Caki2 (cell line): ENCODE data around the gene RHOJ. TPM values are rescaled to one million over a fixed set of nuclear protein-coding genes. Genes with fewer than 3 reads are reported as not detected.
"Not testable (repeated sequence)": the region's sequence is repeated elsewhere in the genome, so short reads cannot be mapped to it uniquely, and the experiment has no call there.

ENCODE experiments used
- DNase-seq: peaks from one replicate; pipeline ENCODE4 v3.0.0-alpha.2; 2015; ENCODE audit warnings: low read depth
- in situ Hi-C: cut with HindIII; loops from 2 replicates; pipeline ENCODE4 v1.10.0; 2016; ENCODE audit warnings: low sequenced_read_pairs, low pct_unique_long_range_greater_than_20kb, mixed read lengths
- total RNA-seq: library from RNA; depleted of rRNA; stranded (reverse); fragments of >200 nt; shearing (Covaris generic); gene quantifications from 2 replicates; pipeline ENCODE4 v1.2.3, GENCODE V29; 2014; ENCODE audit warnings: low replicate concordance; rRNA removed

RHOJ gene
- total RNA-seq, result not detected in 2 replicates

- no peak for DNase-seq
- in situ Hi-C loops, result no loop called here
Measured at GRCh38 chr14:63204407-63205043, at the start of gene RHOJ. RHOJ (plus strand) TSS chr14:63204443; CDS start chr14:63204870, 427 bp downstream.

DNA sequence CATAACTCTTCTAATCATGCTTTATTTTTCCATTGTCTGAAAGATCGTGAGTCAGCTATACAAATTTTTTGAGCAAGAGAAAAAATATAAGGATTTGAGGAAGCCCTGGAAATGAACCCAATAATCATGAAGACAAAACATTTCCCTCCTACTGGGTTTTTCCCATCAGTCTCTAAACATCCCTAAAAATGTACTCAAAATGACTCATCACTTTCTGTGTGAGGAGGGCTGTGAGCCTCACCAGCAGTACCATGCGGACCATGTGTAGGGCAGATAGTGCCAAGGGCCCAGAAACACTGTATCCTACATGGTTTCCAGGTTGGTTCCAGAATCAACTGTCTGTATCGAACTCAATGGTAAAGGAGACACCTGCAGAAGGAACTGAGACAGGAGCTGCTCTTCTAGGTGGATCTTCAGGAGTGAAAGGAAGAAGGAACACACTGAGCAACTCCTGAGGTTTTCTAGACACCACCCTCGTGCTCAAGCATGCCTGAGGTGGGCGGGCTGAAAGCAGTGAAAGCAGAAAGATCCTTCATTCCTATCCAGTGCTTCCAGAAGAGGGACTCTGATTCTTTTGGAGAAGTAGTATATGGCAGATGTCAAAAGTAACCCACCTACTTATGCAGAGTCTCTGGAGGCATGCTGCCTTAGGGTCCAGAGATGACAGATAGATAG lies 48.6 kb upstream of the RHOJ start:
- DNase-seq, result peak; percentile 22
- in situ Hi-C loops, result no loop called here

- in situ Hi-C loops, result no loop called here
Measured at GRCh38 chr14:63157195-63157594, 47.0 kb upstream of the RHOJ start.

DNA sequence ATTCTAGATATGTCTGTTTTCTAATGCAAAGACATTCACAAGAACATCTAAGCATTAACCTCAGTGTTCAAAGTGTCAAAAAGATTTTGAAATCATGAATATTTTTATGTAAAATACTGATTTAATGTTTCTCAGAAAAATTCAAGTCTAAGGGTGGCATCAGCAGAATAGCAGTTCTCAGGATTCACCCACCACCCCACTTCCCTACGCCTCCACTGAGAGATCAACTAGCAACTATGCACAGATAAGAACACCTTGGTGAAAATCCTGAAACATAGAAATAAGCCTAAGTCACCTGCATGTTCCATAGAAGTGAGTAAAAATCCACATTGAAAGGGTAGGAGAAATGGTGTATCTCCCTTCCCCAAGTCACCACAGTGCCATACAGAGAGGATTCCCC lies 40.9 kb upstream of the RHOJ start:
- in situ Hi-C loops, result no loop called here
- DNase-seq, result no peak

More at GRCh38 chr14:63157195-63157594, 47.0 kb upstream of the RHOJ start:
- DNase-seq, result no peak

- DNase-seq, result no peak
- in situ Hi-C loops, result no loop called here
Measured at GRCh38 chr14:63164108-63164683, 40.0 kb upstream of the RHOJ start.

DNA sequence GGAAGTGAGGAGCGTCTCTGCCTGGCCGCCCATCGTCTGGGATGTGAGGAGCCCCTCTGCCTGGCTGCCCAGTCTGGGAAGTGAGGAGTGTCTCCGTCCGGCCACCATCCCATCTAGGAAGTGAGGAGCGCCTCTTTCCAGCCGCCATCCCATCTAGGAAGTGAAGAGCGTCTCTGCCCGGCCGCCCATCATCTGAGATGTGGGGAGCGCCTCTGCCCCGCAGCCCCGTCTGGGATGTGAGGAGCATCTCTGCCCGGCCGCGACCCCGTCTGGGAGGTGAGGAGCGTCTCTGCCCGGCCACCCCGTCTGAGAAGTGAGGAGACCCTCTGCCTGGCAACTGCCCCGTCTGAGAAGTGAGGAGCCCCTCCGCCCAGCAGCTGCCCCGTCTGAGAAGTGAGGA lies 39.0 kb upstream of the RHOJ start:
- DNase-seq, in situ Hi-C loops: not testable (repeated sequence)

GRCh38 chr14:63167044-63167443 lies 37.2 kb upstream of the RHOJ start:
- no peak for DNase-seq
- in situ Hi-C loops, result no loop called here

DNA sequence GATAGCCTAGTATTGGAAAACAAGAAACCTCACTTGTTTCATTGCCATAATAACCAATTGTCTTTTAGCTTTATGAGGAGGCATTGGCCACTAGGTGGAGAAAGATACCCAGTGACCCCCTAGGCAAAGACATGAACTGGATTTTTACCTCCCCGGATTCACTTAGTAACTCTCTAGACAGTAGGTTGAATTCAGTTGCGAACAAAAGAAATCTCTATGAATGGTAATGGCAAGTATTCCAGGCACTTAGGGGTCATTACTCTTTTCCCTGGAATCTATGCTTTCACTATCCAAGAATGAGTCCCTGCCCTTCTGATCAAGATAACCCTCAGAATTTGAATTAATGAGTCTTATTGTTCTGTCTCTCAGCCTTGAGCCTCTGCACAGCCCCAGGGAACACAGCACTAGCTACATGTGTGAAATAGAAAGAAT lies 29.5 kb upstream of the RHOJ start:
- DNase-seq, result peak; percentile 2
- in situ Hi-C loops, result no loop called here

DNA sequence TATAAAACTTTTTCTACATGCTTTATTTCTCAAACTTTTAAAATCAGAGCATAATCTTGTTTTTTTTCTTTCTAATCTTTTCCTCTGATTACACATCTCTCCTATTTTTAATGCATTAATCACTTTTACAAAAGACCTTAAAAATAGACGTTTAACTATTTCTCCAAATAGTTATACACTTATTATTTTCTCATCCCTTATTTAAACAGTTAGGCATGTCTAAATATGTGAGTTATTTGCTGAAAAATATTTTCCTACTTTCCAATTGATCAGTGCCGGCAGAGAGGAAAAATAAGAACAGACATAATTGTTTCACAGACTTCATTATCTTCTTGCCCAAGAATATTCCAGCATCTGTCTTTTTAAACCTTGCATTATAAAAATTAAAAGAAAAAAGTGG lies 28.7 kb upstream of the RHOJ start:
- in situ Hi-C loops, result no loop called here
- DNase-seq, result no peak

DNA sequence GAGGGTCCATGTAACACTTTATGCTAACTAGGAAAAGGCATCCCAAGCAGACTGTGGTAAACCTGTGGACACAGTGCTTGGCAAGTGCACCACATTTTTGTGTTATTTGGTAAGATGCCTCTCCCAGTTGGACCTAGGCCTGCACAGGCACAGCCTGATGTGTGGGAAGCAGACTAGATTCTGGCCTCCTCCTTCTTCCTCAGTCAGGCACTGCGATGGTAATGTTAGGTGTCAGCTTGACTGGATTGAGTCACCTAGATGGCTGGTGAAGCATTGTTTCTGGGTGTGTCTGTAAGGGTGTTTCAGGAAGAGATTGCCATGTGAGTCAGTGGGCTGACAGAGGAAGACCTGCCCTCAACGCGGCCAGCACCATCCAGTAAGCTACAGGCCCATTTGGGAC lies 25.3 kb upstream of the RHOJ start:
- no peak for DNase-seq
- in situ Hi-C loops, result no loop called here

- in situ Hi-C loops, result no loop called here
Measured at GRCh38 chr14:63179383-63179782, 24.9 kb upstream of the RHOJ start.

GRCh38 chr14:63180011-63180410 lies 24.2 kb upstream of the RHOJ start:
- in situ Hi-C loops, result no loop called here
- DNase-seq, result no peak

More at GRCh38 chr14:63179383-63179782, 24.9 kb upstream of the RHOJ start:
- no peak for DNase-seq

DNA sequence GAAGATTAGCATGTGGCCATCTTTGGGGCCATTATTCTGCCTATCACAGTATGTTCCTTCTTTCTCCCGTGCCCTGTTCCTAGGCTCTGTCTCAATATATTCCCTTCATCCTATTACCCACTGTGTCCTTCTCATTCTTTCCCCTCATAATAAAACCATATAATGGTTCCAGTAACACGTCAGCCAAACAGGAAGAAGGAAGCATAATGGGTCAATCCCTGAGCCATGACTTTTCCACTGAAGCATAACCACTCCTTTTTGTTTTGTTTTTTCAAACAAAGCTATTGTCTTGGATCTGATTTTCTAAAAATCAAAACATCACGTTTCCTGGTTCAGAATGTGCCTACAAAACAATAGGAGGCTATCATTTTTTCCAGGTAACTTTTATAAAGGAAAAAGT lies 21.3 kb upstream of the RHOJ start:
- in situ Hi-C loops, result no loop called here
- DNase-seq, result no peak

- in situ Hi-C loops, result no loop called here
- no peak for DNase-seq
Measured at GRCh38 chr14:63186453-63186852, 17.8 kb upstream of the RHOJ start.

- in situ Hi-C loops, result no loop called here
- DNase-seq, result no peak
Measured at GRCh38 chr14:63191211-63191610, 13.0 kb upstream of the RHOJ start.

DNA sequence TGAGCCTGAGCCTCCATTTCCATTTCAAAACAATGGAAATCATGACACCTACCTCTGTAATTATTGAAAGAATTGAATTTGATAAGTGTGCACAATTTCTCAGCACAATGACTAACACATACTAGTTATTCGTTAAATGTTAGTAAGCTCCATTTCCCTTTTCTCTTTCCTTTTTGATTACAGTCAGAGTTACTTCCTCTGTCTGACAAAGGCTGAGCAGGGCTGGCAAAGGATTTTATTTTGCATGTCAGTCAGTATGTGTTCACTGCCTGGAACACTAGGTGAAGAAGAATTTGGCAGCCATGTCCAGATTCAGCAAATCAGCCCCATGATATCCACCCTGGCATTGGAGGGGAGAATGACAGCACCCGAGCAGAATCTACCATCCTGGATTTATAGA lies 12.2 kb upstream of the RHOJ start:
- in situ Hi-C loops, result no loop called here

GRCh38 chr14:63193236-63193635 lies 11.0 kb upstream of the RHOJ start:
- DNase-seq, result no peak
- in situ Hi-C loops, result no loop called here

More for the DNA sequence above, 12.2 kb upstream of the RHOJ start:
- DNase-seq, result no peak

DNA sequence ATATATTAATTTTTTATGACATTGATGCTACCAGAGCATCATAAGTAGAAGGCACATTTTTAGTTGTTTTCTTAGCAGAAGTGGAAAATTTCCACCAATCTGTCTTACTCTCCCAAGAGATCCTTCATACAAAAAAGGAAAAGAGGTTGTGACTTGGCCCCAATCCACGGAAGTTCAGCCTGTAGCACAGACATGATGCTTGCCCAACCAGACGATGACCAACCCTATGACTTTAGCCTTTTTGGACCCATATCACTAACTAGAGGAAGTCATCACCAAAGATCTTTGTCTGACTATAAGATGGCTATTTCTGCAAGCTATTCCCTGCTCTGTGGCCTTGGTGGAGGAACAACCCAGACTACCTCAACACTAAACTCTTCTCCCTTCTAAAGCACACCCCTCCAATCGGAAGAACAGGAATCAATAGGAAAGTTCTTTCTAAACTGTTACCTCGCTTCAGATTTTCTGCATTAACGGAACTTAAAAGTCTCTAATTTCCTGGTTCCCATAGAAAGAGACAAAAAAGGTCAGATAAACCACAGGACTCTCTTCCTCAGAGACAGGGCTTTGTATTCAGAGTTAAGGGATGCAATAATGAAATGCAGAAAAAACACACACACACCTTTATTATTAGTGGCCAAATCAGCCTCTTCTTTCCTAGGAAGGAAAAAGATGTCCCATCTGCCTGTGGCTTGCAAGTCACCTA lies 4.1 kb upstream of the RHOJ start:
- in situ Hi-C loops, result no loop called here
- no peak for DNase-seq

DNA sequence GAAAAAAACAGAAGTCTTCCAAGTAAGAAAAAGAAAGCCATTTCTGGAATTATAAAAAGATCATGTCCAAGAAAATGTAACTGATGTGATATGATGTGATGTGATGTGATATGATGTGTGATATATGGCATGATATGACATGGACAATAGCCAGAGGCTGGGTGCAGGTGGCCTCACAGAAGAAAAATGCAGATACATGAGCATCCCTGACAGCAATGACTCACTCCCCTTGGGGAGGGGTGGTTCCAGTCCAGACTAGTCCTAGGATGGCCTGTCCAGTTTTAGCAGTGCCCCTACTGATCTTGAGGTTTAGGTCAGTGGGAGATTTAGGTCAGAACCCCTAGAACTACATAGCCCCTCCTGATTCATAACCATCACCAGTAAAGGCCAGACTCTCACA lies 3.5 kb upstream of the RHOJ start:
- in situ Hi-C loops, result no loop called here
- DNase-seq, result no peak
